Right lung (tissue), 10 donors: Measurements from ENCODE around the gene SMC5. TPM values are rescaled to one million over a fixed set of nuclear protein-coding genes. Genes with fewer than 3 reads are reported as not detected.
"Not testable (repeated sequence)": the region's sequence is repeated elsewhere in the genome, so short reads cannot be mapped to it uniquely, and the experiment has no call there.

Experiments
- DNase-seq, 2 donors: peaks; one replicate each; pipeline ENCODE4 v3.0.0-alpha.2; 2013
- long read RNA-seq, 8 donors: transcript quantifications; one replicate each; lab custom pipeline, GENCODE V29; 2026
- polyA plus RNA-seq, 5 donors: library from polyadenylated mRNA; unstranded; fragments of 120-200 nt; gene quantifications; one replicate each; pipeline versions ENCODE4 v1.2.1 to v1.2.3, GENCODE V29; 2013; ENCODE audit warnings: inconsistent platforms in 1 of 5, low replicate concordance in 1 of 5; ENCODE audit not compliant: insufficient read length in 5 of 5, insufficient read depth in 1 of 5

SMC5 gene
- 10 to 100 TPM; 42.7 to 93.8 (median 84.5) TPM for polyA plus RNA-seq
- long read RNA-seq, donor 1, partial matches to known transcripts, result 10 of 11 reads
- long read RNA-seq, donor 1, other reads (novel, unspliced or antisense), result 0 of 11 reads
- long read RNA-seq, donor 2, full-length matches to known transcripts, result 2 of 2 reads
- long read RNA-seq, donor 2, partial matches to known transcripts, result 0 of 2 reads
- long read RNA-seq, donor 2, other reads (novel, unspliced or antisense), result 0 of 2 reads
- long read RNA-seq, donor 3, partial matches to known transcripts, result 5 of 8 reads
- long read RNA-seq, donor 3, other reads (novel, unspliced or antisense), result 0 of 8 reads
- long read RNA-seq, donor 4, partial matches to known transcripts, result 13 of 15 reads
- long read RNA-seq, donor 4, other reads (novel, unspliced or antisense), result 0 of 15 reads
- long read RNA-seq, donor 5, partial matches to known transcripts, result 17 of 18 reads
- long read RNA-seq, donor 5, other reads (novel, unspliced or antisense), result 0 of 18 reads
- long read RNA-seq, donor 6, full-length matches to known transcripts, result 1 of 1 reads
- long read RNA-seq, donor 6, partial matches to known transcripts, result 0 of 1 reads
- long read RNA-seq, donor 6, other reads (novel, unspliced or antisense), result 0 of 1 reads
- long read RNA-seq, donor 7, full-length matches to known transcripts, result 3 of 11 reads
- long read RNA-seq, donor 7, partial matches to known transcripts, result 8 of 11 reads
- long read RNA-seq, donor 7, other reads (novel, unspliced or antisense), result 0 of 11 reads
- long read RNA-seq, donor 8, result 0 reads

GRCh38 chr9:70258692-70259511 lies at the start of gene SMC5:
Gene SMC5, plus strand, starts transcription at chr9:70258978. Its CDS starts 101 bp downstream, at chr9:70259079.
- peak; percentile 96 for DNase-seq

- no peak for DNase-seq
Observed at GRCh38 chr9:70217029-70217428, 41.7 kb upstream of the SMC5 start.

- DNase-seq, result no peak
Observed at GRCh38 chr9:70218767-70219166, 40.0 kb upstream of the SMC5 start.

GRCh38 chr9:70220216-70220615 lies 38.6 kb upstream of the SMC5 start:
- no peak for DNase-seq

- no peak for DNase-seq
Observed at GRCh38 chr9:70222354-70222753, 36.4 kb upstream of the SMC5 start.

GRCh38 chr9:70228118-70228517 lies 30.7 kb upstream of the SMC5 start:
- no peak for DNase-seq

- no peak for DNase-seq
Observed at GRCh38 chr9:70228611-70229010, 30.2 kb upstream of the SMC5 start.

GRCh38 chr9:70229026-70229425 lies 29.8 kb upstream of the SMC5 start:
- DNase-seq, result peak; percentile 14 to 16

GRCh38 chr9:70229579-70229978 lies 29.2 kb upstream of the SMC5 start:
- DNase-seq, result peak in 1 of 2 donors; percentile 13

GRCh38 chr9:70232476-70232875 lies 26.3 kb upstream of the SMC5 start:
- no peak for DNase-seq

- not testable (repeated sequence) for DNase-seq
Observed at GRCh38 chr9:70234208-70234607, 24.6 kb upstream of the SMC5 start.

GRCh38 chr9:70245952-70246351 lies 12.8 kb upstream of the SMC5 start:
- DNase-seq, result not testable (repeated sequence)

GRCh38 chr9:70250221-70250620 lies 8.6 kb upstream of the SMC5 start:
- DNase-seq, result no peak

GRCh38 chr9:70255486-70255885 lies 3.3 kb upstream of the SMC5 start:
- DNase-seq, result no peak

- DNase-seq, result peak in 1 of 2 donors; percentile 43
Observed at GRCh38 chr9:70256123-70256551, 2.6 kb upstream of the SMC5 start.

- DNase-seq, result no peak
Observed at GRCh38 chr9:70257502-70257901, 1.3 kb upstream of the SMC5 start.

GRCh38 chr9:70257991-70258691 lies 637 bp upstream of the SMC5 start:
- DNase-seq, result peak; percentile 56

GRCh38 chr9:70259512-70259802 lies 679 bp downstream of the SMC5 start:
- no peak for DNase-seq

GRCh38 chr9:70260007-70260443 lies 1.2 kb downstream of the SMC5 start:
- no peak for DNase-seq

- DNase-seq, result no peak
Observed at GRCh38 chr9:70260606-70261005, 1.8 kb downstream of the SMC5 start.

GRCh38 chr9:70261131-70261870 lies 2.5 kb downstream of the SMC5 start:
- DNase-seq, result no peak
